DOHH2 (cell line): Measurements from ENCODE around the gene CLIP2.
"Not testable (repeated sequence)": the region's sequence is repeated elsewhere in the genome, so short reads cannot be mapped to it uniquely, and the experiment has no call there.

Experiments used
- H3F3A ChIP-seq: fragments of 200-600 bp; sonication (generic), shearing (Covaris generic); 2 replicates; pipeline ENCODE4 v1.6.0; 2016; ENCODE audit warnings: antibody characterized with exemption, mild to moderate bottlenecking; ENCODE audit not compliant: control insufficient read depth, insufficient read depth
- H3K27ac ChIP-seq: fragments of 200-600 bp; sonication (generic); 2 replicates; pipeline ENCODE4 v1.5.1; 2014; ENCODE audit warnings: low read depth, mild to moderate bottlenecking, low read length, moderate library complexity
- H3K27me3 ChIP-seq: fragments of 200-600 bp; sonication (generic); 2 replicates; pipeline ENCODE4 v1.6.1; 2014; ENCODE audit warnings: mild to moderate bottlenecking, low read length, mixed read lengths; ENCODE audit not compliant: control insufficient read depth
- H3K36me3 ChIP-seq: fragments of 200-600 bp; sonication (generic); 2 replicates; pipeline ENCODE4 v1.6.1; 2014; ENCODE audit warnings: mild to moderate bottlenecking, low read length, moderate library complexity, mixed read lengths; ENCODE audit not compliant: control insufficient read depth
- H3K4me1 ChIP-seq: fragments of 200-600 bp; sonication (generic); 2 replicates; pipeline ENCODE4 v1.6.1; 2014; ENCODE audit warnings: mild to moderate bottlenecking, low read length, mixed read lengths; ENCODE audit not compliant: control insufficient read depth
- H3K4me2 ChIP-seq: fragments of 200-600 bp; sonication (generic); 2 replicates; pipeline ENCODE4 v1.6.0; 2014; ENCODE audit warnings: mild to moderate bottlenecking, low read length, moderate library complexity
- H3K4me3 ChIP-seq: fragments of 200-600 bp; sonication (generic); 2 replicates; pipeline ENCODE4 v1.5.1; 2014; ENCODE audit warnings: mild to moderate bottlenecking, low read length, mixed read lengths
- H3K79me2 ChIP-seq: fragments of 200-600 bp; sonication (generic); 2 replicates; pipeline ENCODE4 v1.6.1; 2014; ENCODE audit warnings: mild to moderate bottlenecking, low read length, mixed read lengths; ENCODE audit not compliant: control insufficient read depth
- H3K9me2 ChIP-seq: fragments of 200-600 bp; sonication (generic); replicated peaks from 2 replicates; pipeline ENCODE4 v1.6.1; 2014; ENCODE audit warnings: mild to moderate bottlenecking, low read length, mixed read lengths; ENCODE audit not compliant: control insufficient read depth
- H3K9me3 ChIP-seq: fragments of 200-600 bp; sonication (generic); 2 replicates; pipeline ENCODE4 v1.6.1; 2014; ENCODE audit warnings: antibody characterized with exemption, low read length, mixed read lengths; ENCODE audit not compliant: control insufficient read depth, insufficient read depth
- H4K20me1 ChIP-seq: fragments of 200-600 bp; sonication (generic); 2 replicates; pipeline ENCODE4 v1.6.0; 2014; ENCODE audit warnings: low read depth, mild to moderate bottlenecking, antibody characterized with exemption, low read length, moderate library complexity; ENCODE audit not compliant: control insufficient read depth, insufficient read depth
- EZH2phosphoT487 ChIP-seq: fragments of 200-600 bp; sonication (generic); IDR thresholded peaks from 2 replicates; pipeline ENCODE4 v1.6.1; 2017; ENCODE audit warnings: borderline replicate concordance, mild to moderate bottlenecking, antibody characterized with exemption, low read length, moderate library complexity, mixed read lengths
- TF ChIP-seq, protein P1 (sequence below): fragments of 200-600 bp; sonication (generic); IDR thresholded peaks from one replicate; pipeline ENCODE4 v1.5.1; 2014; ENCODE audit warnings: antibody characterized with exemption, mild to moderate bottlenecking, low read depth, low read length; ENCODE audit not compliant: poor library complexity, severe bottlenecking

The CLIP2 gene

DNA sequence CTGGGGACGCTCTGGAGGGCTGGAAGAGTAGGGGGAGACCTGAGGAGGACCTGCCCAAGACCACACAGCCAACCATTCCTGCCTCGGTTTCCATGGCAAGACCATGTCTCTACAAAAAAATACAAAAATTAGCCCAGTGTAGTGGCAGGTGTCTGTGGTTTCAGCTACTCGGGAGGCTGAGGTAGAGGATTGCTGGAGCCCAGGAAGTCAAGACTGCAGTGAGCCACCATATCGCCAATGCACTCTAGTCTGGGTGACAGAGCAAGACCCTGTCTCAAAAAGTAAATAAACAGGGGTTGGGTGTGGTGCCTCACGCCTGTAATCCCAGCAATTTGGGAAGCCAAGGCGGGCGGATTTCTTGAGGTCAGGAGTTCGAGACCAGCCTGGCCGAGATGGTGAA is 48.7 kb downstream of the CLIP2 start:
- Histone ChIP-seq H3F3A (no peaks in the 10 kb centered on the region), H3K79me2 (no peaks in the 10 kb centered on the region), H3K9me3 (no peaks in the 10 kb centered on the region), H3K4me3 (no peak overlapping the region; the same call in 1 of the 2 replicates), H3K4me1 (peaks cover 34% of the 10 kb centered on the region), H4K20me1 (no peaks in the 10 kb centered on the region), H3K4me2 (peak overlapping the region; percentile 24; the same call in 1 of the 2 replicates), H3K9me2 (no peaks in the 10 kb centered on the region), H3K27me3 (no peaks in the 10 kb centered on the region), H3K36me3 (no peaks in the 10 kb centered on the region), H3K27ac (no peak overlapping the region)
- TF ChIP-seq, protein P1, sequence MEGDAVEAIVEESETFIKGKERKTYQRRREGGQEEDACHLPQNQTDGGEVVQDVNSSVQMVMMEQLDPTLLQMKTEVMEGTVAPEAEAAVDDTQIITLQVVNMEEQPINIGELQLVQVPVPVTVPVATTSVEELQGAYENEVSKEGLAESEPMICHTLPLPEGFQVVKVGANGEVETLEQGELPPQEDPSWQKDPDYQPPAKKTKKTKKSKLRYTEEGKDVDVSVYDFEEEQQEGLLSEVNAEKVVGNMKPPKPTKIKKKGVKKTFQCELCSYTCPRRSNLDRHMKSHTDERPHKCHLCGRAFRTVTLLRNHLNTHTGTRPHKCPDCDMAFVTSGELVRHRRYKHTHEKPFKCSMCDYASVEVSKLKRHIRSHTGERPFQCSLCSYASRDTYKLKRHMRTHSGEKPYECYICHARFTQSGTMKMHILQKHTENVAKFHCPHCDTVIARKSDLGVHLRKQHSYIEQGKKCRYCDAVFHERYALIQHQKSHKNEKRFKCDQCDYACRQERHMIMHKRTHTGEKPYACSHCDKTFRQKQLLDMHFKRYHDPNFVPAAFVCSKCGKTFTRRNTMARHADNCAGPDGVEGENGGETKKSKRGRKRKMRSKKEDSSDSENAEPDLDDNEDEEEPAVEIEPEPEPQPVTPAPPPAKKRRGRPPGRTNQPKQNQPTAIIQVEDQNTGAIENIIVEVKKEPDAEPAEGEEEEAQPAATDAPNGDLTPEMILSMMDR, result no peak
- TF ChIP-seq EZH2phosphoT487, result no peak

DNA sequence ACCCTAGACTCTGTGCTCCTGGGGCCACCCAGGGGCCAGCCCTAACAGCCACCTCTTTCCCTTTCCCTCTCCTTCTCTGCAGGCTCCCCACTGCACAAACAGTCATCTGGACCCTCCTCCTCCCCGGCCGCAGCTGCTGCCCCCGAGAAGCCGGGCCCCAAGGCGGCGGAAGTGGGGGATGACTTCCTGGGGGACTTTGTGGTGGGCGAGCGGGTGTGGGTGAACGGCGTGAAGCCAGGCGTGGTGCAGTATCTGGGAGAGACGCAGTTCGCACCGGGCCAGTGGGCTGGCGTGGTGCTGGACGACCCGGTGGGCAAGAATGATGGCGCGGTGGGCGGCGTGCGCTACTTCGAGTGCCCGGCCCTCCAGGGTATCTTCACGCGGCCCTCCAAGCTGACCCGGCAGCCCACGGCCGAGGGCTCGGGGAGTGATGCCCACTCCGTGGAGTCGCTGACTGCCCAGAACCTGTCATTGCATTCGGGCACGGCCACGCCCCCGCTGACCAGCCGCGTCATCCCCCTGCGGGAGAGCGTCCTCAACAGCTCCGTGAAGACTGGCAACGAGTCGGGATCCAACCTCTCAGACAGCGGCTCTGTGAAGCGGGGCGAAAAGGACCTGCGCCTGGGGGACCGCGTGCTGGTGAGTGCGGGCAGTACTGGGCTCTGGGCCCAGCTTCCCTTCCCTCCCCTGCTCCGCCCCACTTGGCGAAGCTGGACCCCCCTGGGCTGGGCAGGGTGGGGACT is 49.3 kb downstream of the CLIP2 start:
- Histone ChIP-seq H3K4me3 (no peak overlapping the region; the same call in 1 of the 2 replicates), H3K4me1 (peaks cover 34% of the 10 kb centered on the region), H3K36me3 (no peaks in the 10 kb centered on the region), H3K27ac (no peak overlapping the region), H4K20me1 (no peaks in the 10 kb centered on the region), H3K79me2 (no peaks in the 10 kb centered on the region), H3K4me2 (peak overlapping the region; percentile 24; the same call in 1 of the 2 replicates), H3K27me3 (no peaks in the 10 kb centered on the region), H3K9me2 (no peaks in the 10 kb centered on the region), H3F3A (no peaks in the 10 kb centered on the region), H3K9me3 (no peaks in the 10 kb centered on the region)
- TF ChIP-seq, protein P1, result no peak
- TF ChIP-seq EZH2phosphoT487, result no peak

DNA sequence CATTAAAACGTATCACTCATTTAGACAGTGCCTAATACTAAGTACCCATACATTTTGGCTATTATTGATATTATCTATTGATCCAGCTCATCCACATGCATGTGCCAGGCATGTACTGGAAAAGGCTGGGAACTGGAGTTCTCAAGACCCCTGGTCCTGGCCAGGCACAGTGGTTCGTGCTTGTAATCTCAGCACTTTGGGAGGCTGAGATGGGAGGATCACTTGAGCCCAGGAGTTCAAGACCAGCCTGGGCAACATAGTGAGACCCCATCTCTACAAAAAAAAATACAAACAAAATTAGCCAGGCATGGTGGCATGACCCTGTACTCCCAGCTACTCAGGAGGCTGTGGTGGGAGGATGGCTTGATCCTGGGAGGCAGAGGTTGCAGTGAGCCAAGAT is 50.4 kb downstream of the CLIP2 start:
- not testable (repeated sequence) for H3K9me3 ChIP-seq, H3K36me3 ChIP-seq, H3F3A ChIP-seq, H3K27ac ChIP-seq, H3K79me2 ChIP-seq, H4K20me1 ChIP-seq, H3K4me3 ChIP-seq, H3K4me2 ChIP-seq, H3K9me2 ChIP-seq, H3K27me3 ChIP-seq
- peaks cover 34% of the 10 kb centered on the region for H3K4me1 ChIP-seq

DNA sequence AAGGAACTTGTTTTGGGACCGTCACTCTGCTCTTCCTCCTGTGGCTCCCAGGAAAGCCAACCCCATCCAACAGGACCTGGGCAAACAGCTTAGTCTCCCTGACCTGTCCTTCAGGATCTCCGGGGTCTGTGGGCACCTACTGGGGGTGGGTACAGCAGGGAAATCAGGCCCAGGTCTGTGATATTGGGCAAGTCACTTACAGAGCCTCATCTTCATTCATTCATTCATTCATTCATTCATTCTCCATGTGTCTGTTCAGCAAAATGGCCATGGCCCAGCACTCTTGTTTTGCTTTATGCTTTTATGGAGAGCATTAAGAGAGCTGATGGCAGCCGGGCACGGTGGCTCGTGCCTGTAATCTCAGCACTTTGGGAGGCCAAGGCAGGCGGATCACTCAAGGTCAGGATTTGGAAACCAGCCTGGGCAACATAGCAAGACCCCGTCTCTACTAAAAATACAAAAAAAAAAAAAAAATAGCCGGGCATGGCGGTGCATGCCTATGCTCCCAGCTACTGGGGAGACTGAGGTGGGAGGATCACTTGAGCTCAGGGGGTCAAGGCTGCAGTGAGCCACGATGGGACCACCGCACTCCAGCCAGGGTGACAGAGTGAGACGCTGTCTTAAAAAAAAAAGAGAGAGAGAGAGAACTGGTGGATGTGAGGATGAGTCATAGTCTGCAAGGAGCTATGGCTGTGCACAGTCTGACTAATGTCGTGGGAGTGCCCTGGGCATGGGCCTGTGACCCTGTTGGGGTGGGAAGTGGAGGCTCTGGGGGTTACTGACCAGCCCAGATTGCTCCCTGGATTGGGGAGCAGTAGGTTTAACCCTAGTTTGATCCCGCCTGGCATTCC is 54.3 kb downstream of the CLIP2 start:
- no peaks in the 10 kb centered on the region for H3K36me3 ChIP-seq
- no peaks in the 10 kb centered on the region for H4K20me1 ChIP-seq
- no peak overlapping the region for H3K4me2 ChIP-seq
- no peaks in the 10 kb centered on the region for H3K9me2 ChIP-seq
- no peaks in the 10 kb centered on the region for H3K9me3 ChIP-seq
- H3K27ac ChIP-seq, result no peak overlapping the region
- H3F3A ChIP-seq, result no peaks in the 10 kb centered on the region
- no peak overlapping the region for H3K4me3 ChIP-seq
- TF ChIP-seq, protein P1, result no peak
- no peak for TF ChIP-seq EZH2phosphoT487
- peaks cover 20% of the 10 kb centered on the region for H3K4me1 ChIP-seq
- no peaks in the 10 kb centered on the region for H3K79me2 ChIP-seq
- H3K27me3 ChIP-seq, result no peaks in the 10 kb centered on the region
